ENCODE data around the gene SMIM38. TPM values are rescaled to one million over a fixed set of nuclear protein-coding genes. Genes with fewer than 3 reads are reported as not detected.

The SMIM38 gene
- total and polyA plus RNA-seq, 9 of the 15 experiments (the other 6 are each of a cell fraction or from before 2014, with no cell fraction given): 0.07 to 1.2 (median 0.21) TPM; not detected in 2

GRCh38 chr11:69131644-69132300 lies 24.0 kb upstream of the SMIM38 start:
- no TSS peak for BruUV-seq (replicated peaks)
- ChIA-PET POLR2A (interaction anchor here (0.8 to 0.9 kb wide), 2 partner anchors 11 to 23 kb away, joined by 3 to 4 read pairs; no protein-coding TSS in a partner anchor), CTCF (ENCODE audit: low intra/inter-chr PET ratio) (interaction anchor here (1.0 to 1.2 kb wide), 3 partner anchors 108 to 512 kb away, joined by 3 read pairs; no protein-coding TSS in a partner anchor)
- H3K36me3 ChIP-seq (ENCODE audit: control insufficient read depth, insufficient read depth, low read length): no peaks in the 10 kb centered on the region
- WGBS (ENCODE audit: insufficient coverage, low coverage, missing lambda C conversion rate): 27% methylated on average over 14 of the region's 15 CpGs
- in situ Hi-C loops (cut with MboI) (no loop called here), intact Hi-C loops (cut with micrococcal nuclease) (loop anchor here (10.0 kb wide), 4 partner anchors 83 to 513 kb away; partner anchors contain the start of genes CCND1 and MYEOV)
- FAIRE-seq: peak; percentile 83
- no peak overlapping the region for H3K4me3 ChIP-seq
- H3K79me2 ChIP-seq (ENCODE audit: control insufficient read depth, insufficient read depth, low read length): no peaks in the 10 kb centered on the region
- peaks cover 3 to 6% of the 10 kb centered on the region in 2 experiments; a peak in 2 of 5 replicates for H3K4me1 ChIP-seq (replicated peaks in 1 of 2; ENCODE audit: control insufficient read depth in 2 of 2, insufficient read depth in 2 of 2, low read length in 2 of 2)
- peak; percentile 59 to 72 (median 62) for DNase-seq (ENCODE audit: extremely low read depth in 1 of 4, low spot score in 3 of 4)
- no peak overlapping the region for H3K4me2 ChIP-seq (ENCODE audit: insufficient read depth, low read length)
- H2AFZ ChIP-seq (ENCODE audit: low read depth, low read length): 0 out of 2 replicates have a peak overlapping the region, but pooled peaks have one; percentile 51
- ATAC-seq: peak; percentile 91
- H4K20me1 ChIP-seq (replicated peaks; ENCODE audit: control insufficient read depth, insufficient read depth, low read length): no peaks in the 10 kb centered on the region
- peaks cover 0 to 8% of the 10 kb centered on the region in 2 experiments; a peak in 3 of 5 replicates for H3K27me3 ChIP-seq (ENCODE audit: control insufficient read depth in 2 of 2, insufficient read depth in 2 of 2, low read length in 2 of 2)
- H3K9me3 ChIP-seq (replicated peaks; ENCODE audit: control insufficient read depth, insufficient read depth, low read depth, low read length): no peaks in the 10 kb centered on the region
- H3K9me1 ChIP-seq (ENCODE audit: control insufficient read depth, insufficient read depth, low read length): no peaks in the 10 kb centered on the region
- 0 out of 4 replicates have a peak overlapping the region, but pooled peaks of 1 of the 2 experiments have one; percentile 13 for H3K9ac ChIP-seq (ENCODE audit: insufficient read depth in 1 of 2, low read depth in 2 of 2, low read length in 2 of 2)
- no peak overlapping the region for H3K27ac ChIP-seq (ENCODE audit: extremely low read depth, low read depth, low read length)
- TF ChIP-seq TEAD1 (CRISPR knock-in tag; IDR thresholded peaks at IDR 0.05): peak; percentile 100
- TF ChIP-seq ZNF408 (CRISPR knock-in tag; IDR thresholded peaks at IDR 0.05; ENCODE audit: low read depth): no peak
- peak; percentile 92 for TF ChIP-seq BHLHE40 (IDR thresholded peaks at IDR 0.05; ENCODE audit: low read length)
- TF ChIP-seq REST (IDR thresholded peaks at IDR 0.05; ENCODE audit: borderline replicate concordance): peak; percentile 55
- no peak for TF ChIP-seq REST (CRISPR knock-in tag; IDR thresholded peaks at IDR 0.05; ENCODE audit: low read depth)
- TF ChIP-seq JUND (IDR thresholded peaks at IDR 0.05; ENCODE audit: borderline replicate concordance, low read depth, low read length): 0 out of 2 replicates have a peak, but pooled peaks have one; percentile 23
- TF ChIP-seq JUND (tag; IDR thresholded peaks at IDR 0.05; ENCODE audit: borderline replicate concordance, low read depth, low read length): no peak
- TF ChIP-seq CTCF (IDR thresholded peaks at IDR 0.05 in 2 of 3, conservative IDR thresholded peaks at IDR 0.05 in 1 of 3; ENCODE audit: insufficient read depth in 2 of 3, low read depth in 1 of 3, low read length in 3 of 3): peak; percentile 77 to 89 (median 86)
- 0 out of 2 replicates have a peak, but pooled peaks have one; percentile 5 for TF ChIP-seq KLF16 (IDR thresholded peaks at IDR 0.05)
- TF ChIP-seq TEAD2 (tag; IDR thresholded peaks at IDR 0.05): peak; percentile 100
- peak; percentile 65 for TF ChIP-seq SMC3 (conservative IDR thresholded peaks at IDR 0.05; ENCODE audit: insufficient read depth, low read depth, low read length)
- TF ChIP-seq ZEB2 (IDR thresholded peaks at IDR 0.05): peak; percentile 26; the same call in 1 of the 2 replicates
